ENCODE data around the gene TTLL8.

The TTLL8 gene

GRCh38 chr22:50015451-50016307 is 42.4 kb downstream of the TTLL8 start:
- CTCF ChIA-PET: interaction anchor here (1.1 to 3.6 kb wide), 2 partner anchors 9 to 15 kb away, joined by 3 to 26 read pairs; no protein-coding TSS in a partner anchor

GRCh38 chr22:50014655-50015401 is 43.3 kb downstream of the TTLL8 start:
- POLR2A ChIA-PET: no interaction called here
- no peak for DNase-seq (ENCODE audit: extremely low spot score)
- CTCF ChIA-PET: interaction anchor here (1.4 kb wide), 1 partner anchor 16 kb away, joined by 4 read pairs; no protein-coding TSS in a partner anchor
- TF ChIP-seq CTCF (IDR thresholded peaks at IDR 0.05; ENCODE audit: control extremely low read depth, extremely low read depth, low read depth, missing control alignments): no peak

More at GRCh38 chr22:50015451-50016307, 42.4 kb downstream of the TTLL8 start:
- no peak for TF ChIP-seq CTCF (IDR thresholded peaks at IDR 0.05; ENCODE audit: control extremely low read depth, extremely low read depth, low read depth, missing control alignments)
- POLR2A ChIA-PET: no interaction called here
- DNase-seq (ENCODE audit: extremely low spot score): no peak

- ChIA-PET CTCF (interaction anchor here (1.4 kb wide), 1 partner anchor 16 kb away, joined by 4 read pairs; no protein-coding TSS in a partner anchor), POLR2A (no interaction called here)
- no peak for TF ChIP-seq CTCF (IDR thresholded peaks at IDR 0.05; ENCODE audit: control extremely low read depth, extremely low read depth, low read depth, missing control alignments)
- no peak for DNase-seq (ENCODE audit: extremely low spot score)
Measured at GRCh38 chr22:50014053-50014501, 44.0 kb downstream of the TTLL8 start.

GRCh38 chr22:50012211-50013181 is 45.6 kb downstream of the TTLL8 start, which contains the start of gene IL17REL:
TSS of gene IL17REL (minus strand) at chr22:50012765. CDS start at chr22:50012646, 119 bp downstream.
- CTCF ChIA-PET: interaction anchor here (1.1 to 1.7 kb wide), 3 partner anchors 18 to 82 kb away, joined by 4 to 7 read pairs (median 6); no protein-coding TSS in a partner anchor

GRCh38 chr22:50011447-50012210 is 46.5 kb downstream of the TTLL8 start:
- TF ChIP-seq CTCF (IDR thresholded peaks at IDR 0.05; ENCODE audit: control extremely low read depth, extremely low read depth, low read depth, missing control alignments): no peak
- DNase-seq (ENCODE audit: extremely low spot score): no peak
- POLR2A ChIA-PET: no interaction called here
- CTCF ChIA-PET: interaction anchor here (1.1 to 1.7 kb wide), 3 partner anchors 19 to 81 kb away, joined by 4 to 7 read pairs (median 6); no protein-coding TSS in a partner anchor

More at GRCh38 chr22:50012211-50013181, 45.6 kb downstream of the TTLL8 start, which contains the start of gene IL17REL:
- POLR2A ChIA-PET: no interaction called here
- no peak for TF ChIP-seq CTCF (IDR thresholded peaks at IDR 0.05; ENCODE audit: control extremely low read depth, extremely low read depth, low read depth, missing control alignments)
- DNase-seq (ENCODE audit: extremely low spot score): no peak

Measured in GM10248 (cell line).